ENCODE data around the gene MVB12B.

DNA sequence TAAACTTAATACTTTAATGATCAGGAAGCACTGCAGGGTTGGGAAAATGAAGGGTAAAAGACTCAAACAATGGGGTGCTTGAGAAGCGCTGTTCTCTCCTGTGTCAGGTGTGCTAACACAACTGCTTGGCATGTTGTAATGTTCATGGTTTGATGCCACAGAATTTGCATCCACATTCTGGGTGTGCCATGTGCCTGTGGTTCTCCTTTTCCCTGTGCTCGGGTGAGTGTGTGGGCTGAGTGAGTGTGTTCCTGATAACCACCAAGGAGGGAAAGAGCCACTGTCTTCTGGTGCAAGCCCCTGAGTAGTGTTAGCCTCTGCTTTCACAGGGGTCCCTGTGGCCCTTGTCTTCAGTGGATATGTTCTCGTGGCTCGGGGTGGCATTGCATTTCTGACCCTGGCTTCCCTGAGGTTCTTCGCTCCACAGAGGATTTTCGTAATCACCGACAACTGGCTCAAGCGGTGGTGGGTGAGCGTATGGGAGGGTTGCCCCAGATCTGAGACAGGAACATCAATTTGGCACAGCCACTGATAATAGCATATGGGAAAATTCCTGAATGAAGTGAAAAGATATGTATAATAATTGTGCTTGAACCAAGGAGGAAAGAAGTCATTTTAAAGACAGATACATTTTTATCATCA, 102.0 kb downstream of the MVB12B start:
- TF ChIP-seq CTCF (IDR thresholded peaks at IDR 0.05) (no peak), EP300 (IDR thresholded peaks at IDR 0.05) (no peak)
